GM18951 (cell line): ENCODE measurements around the gene POLR3C.

Experiments used
- POLR2A ChIP-seq: IDR thresholded peaks from 4 replicates; pipeline ENCODE4 v1.6.1; 2011; ENCODE audit warnings: mild to moderate bottlenecking; ENCODE audit not compliant: insufficient read length, insufficient read depth; ENCODE audit errors: extremely low read depth
- in situ Hi-C: fragments of 300-500 bp; cut with MboI; formaldehyde crosslinking; loops from one replicate; pipeline ENCODE4 v1.12.0; 2022; ENCODE audit warnings: low sequenced_read_pairs, mixed read lengths, inconsistent platforms; ENCODE audit not compliant: unreplicated experiment

POLR3C gene

GRCh38 chr1:145892486-145893087 lies 68.6 kb downstream of the POLR3C start:
- no peak for TF ChIP-seq POLR2A
- in situ Hi-C loops: no loop called here

- no peak for TF ChIP-seq POLR2A
- in situ Hi-C loops: no loop called here
Observed at GRCh38 chr1:145893306-145894055, 69.5 kb downstream of the POLR3C start.
